ENCODE results near the gene GOLPH3L. TPM values are rescaled to one million over a fixed set of nuclear protein-coding genes. Genes with fewer than 3 reads are reported as not detected.

The GOLPH3L gene
- total and polyA plus RNA-seq, 2 of the 13 experiments (the other 11 are each of a cell fraction or from before 2014, with no cell fraction given) = 8.2 to 12.8 TPM

DNA sequence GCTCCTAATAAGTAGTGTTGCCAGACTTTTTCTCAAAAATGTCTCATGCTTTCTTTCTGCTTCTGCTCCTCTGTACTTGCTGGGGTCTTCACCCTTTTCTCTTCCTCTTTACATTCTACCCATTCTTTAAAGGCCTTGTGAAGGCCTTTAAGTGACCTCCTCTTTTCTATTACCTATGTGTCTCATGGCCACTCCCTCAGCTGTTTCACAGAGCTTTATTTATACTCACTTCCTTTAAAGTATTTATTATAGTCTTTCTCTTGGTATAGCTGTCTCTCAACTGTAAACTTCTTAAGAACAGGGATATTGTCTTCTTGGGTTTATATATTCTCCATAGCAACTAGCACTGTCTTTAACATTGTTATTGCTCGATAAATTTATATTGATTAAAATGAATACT lies 792 bp downstream of the GOLPH3L start (continued):
- no peak for TF ChIP-seq PATZ1 (CRISPR knock-in tag; IDR thresholded peaks at IDR 0.05)
- no peak for TF ChIP-seq HNRNPK (IDR thresholded peaks at IDR 0.05; ENCODE audit: low read depth, low read length, poor library complexity, severe bottlenecking)
- TF ChIP-seq ZNF510 (CRISPR knock-in tag; IDR thresholded peaks at IDR 0.05; ENCODE audit: low read depth) = no peak

DNA sequence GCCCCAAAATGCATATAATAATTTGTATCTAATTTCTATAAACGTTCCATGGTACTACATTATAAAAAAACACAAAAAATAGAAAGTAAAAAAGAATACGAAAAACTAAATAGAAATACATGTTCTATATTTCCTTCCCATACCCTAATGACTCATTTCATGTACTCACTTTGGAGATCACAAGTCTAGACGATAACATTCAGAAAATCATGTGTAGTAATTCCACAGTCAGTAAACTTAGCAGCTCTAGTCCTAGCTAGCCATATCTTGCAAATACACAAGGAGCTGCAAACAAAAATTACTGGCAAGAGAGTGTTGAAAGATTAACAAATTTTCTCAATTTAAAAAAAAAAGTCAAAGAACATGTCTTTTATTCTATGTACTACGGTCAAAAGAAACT lies 1.4 kb downstream of the GOLPH3L start:
- no peak overlapping the region for H2AFZ ChIP-seq (ENCODE audit: low read length)
- ChIA-PET POLR2A (interaction anchor here (2.9 kb wide), 1 partner anchor 67 kb away, joined by 17 read pairs; the partner anchor contains the start of gene ENSA), CTCF (ENCODE audit: low intra/inter-chr PET ratio, low total read pairs) (no interaction called here)
- peaks cover 4 to 28% of the 10 kb centered on the region in 2 experiments; a peak in 4 of 5 replicates for H3K36me3 ChIP-seq (replicated peaks in 1 of 2; ENCODE audit: control insufficient read depth in 1 of 2, insufficient read depth in 2 of 2, low read length in 2 of 2)
- no peaks in the 10 kb centered on the region; a peak in 1 of 5 replicates for H3K27me3 ChIP-seq (ENCODE audit: control insufficient read depth in 1 of 2, insufficient read depth in 2 of 2, low read length in 2 of 2)
- ATAC-seq (no peak), DNase-seq (ENCODE audit: low spot score) (no peak), FAIRE-seq (no peak)
- no peaks in the 10 kb centered on the region for H3K9me3 ChIP-seq (ENCODE audit: low read length)
- H3K4me3 ChIP-seq (replicated peaks in 1 of 3; ENCODE audit: insufficient read depth in 1 of 3, low read depth in 2 of 3, low read length in 3 of 3) = no peak overlapping the region; a peak in 1 of 6 replicates
- in situ Hi-C loops (cut with HindIII; ENCODE audit: extremely low pct_ligation_motif_present, low pct_unique_long_range_greater_than_20kb) (no loop called here), intact Hi-C loops (cut with micrococcal nuclease; ENCODE audit: unreplicated experiment) (loop anchor here (5.0 to 10.0 kb wide), 2 partner anchors 71 to 133 kb away; partner anchors contain the start of gene ENSA)
- 88% methylated on average over 4 of the region's 4 CpGs for WGBS (ENCODE audit: low lambda C conversion rate)
- BruUV-seq (replicated peaks) = no TSS peak
- peak overlapping the region; percentile 74 for H3K4me2 ChIP-seq (ENCODE audit: low read depth, low read length)
- 0 out of 2 replicates have a peak, but pooled peaks cover 17% of the 10 kb centered on the region for H3K4me1 ChIP-seq (ENCODE audit: insufficient read depth, low read length)
- no peaks in the 10 kb centered on the region for H4K20me1 ChIP-seq (ENCODE audit: insufficient read depth, low read length)
- 0 out of 2 replicates have a peak overlapping the region, but pooled peaks have one; percentile 26 for H3K9ac ChIP-seq (ENCODE audit: insufficient read depth, low read depth, low read length)
- H3K79me2 ChIP-seq (ENCODE audit: insufficient read depth, low read length) = peaks cover 10% of the 10 kb centered on the region
- no peak overlapping the region for H3K27ac ChIP-seq (ENCODE audit: extremely low read length, insufficient read depth, low read length)
- TF ChIP-seq GZF1 (CRISPR knock-in tag; IDR thresholded peaks at IDR 0.05) = no peak
- TF ChIP-seq ZNF761 (CRISPR knock-in tag; conservative IDR thresholded peaks at IDR 0.05) = no peak
- TF ChIP-seq ZSCAN21 (CRISPR knock-in tag; IDR thresholded peaks at IDR 0.05; ENCODE audit: borderline replicate concordance) = no peak
- TF ChIP-seq CENPX (CRISPR knock-in tag; IDR thresholded peaks at IDR 0.05) = no peak
- TF ChIP-seq, protein P1, sequence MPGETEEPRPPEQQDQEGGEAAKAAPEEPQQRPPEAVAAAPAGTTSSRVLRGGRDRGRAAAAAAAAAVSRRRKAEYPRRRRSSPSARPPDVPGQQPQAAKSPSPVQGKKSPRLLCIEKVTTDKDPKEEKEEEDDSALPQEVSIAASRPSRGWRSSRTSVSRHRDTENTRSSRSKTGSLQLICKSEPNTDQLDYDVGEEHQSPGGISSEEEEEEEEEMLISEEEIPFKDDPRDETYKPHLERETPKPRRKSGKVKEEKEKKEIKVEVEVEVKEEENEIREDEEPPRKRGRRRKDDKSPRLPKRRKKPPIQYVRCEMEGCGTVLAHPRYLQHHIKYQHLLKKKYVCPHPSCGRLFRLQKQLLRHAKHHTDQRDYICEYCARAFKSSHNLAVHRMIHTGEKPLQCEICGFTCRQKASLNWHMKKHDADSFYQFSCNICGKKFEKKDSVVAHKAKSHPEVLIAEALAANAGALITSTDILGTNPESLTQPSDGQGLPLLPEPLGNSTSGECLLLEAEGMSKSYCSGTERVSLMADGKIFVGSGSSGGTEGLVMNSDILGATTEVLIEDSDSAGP (CRISPR knock-in tag; IDR thresholded peaks at IDR 0.05; ENCODE audit: borderline replicate concordance) = no peak
- TF ChIP-seq ZFP41 (CRISPR knock-in tag; IDR thresholded peaks at IDR 0.05; ENCODE audit: borderline replicate concordance) = no peak
- no peak for TF ChIP-seq REPIN1 (CRISPR knock-in tag; IDR thresholded peaks at IDR 0.05; ENCODE audit: borderline replicate concordance, low read depth)
- no peak for TF ChIP-seq GLI4 (CRISPR knock-in tag; IDR thresholded peaks at IDR 0.05; ENCODE audit: borderline replicate concordance)
- no peak for TF ChIP-seq RBAK (CRISPR knock-in tag; IDR thresholded peaks at IDR 0.05)
- no peak for TF ChIP-seq ZNF770 (CRISPR knock-in tag; IDR thresholded peaks at IDR 0.05)
- TF ChIP-seq ZSCAN25 (CRISPR knock-in tag; IDR thresholded peaks at IDR 0.05) = no peak
- TF ChIP-seq, protein P2, sequence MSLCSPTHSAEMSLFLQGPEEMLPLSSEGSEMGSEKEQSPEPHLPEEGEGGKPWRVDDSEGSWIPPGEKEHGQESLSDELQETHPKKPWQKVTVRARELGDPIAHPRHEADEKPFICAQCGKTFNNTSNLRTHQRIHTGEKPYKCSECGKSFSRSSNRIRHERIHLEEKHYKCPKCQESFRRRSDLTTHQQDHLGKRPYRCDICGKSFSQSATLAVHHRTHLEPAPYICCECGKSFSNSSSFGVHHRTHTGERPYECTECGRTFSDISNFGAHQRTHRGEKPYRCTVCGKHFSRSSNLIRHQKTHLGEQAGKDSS (CRISPR knock-in tag; IDR thresholded peaks at IDR 0.05; ENCODE audit: borderline replicate concordance, low read depth) = no peak
- TF ChIP-seq ZNF367 (CRISPR knock-in tag; IDR thresholded peaks at IDR 0.05; ENCODE audit: borderline replicate concordance) = no peak
